Adipocyte (in vitro differentiated cells): Measurements from ENCODE around the gene TGM1.

Experiments used
- DNase-seq: peaks from one replicate; pipeline ENCODE4 v3.0.0-alpha.2; 2015; ENCODE audit warnings: low read depth
- H3K27me3 ChIP-seq: replicated peaks from 2 replicates; pipeline ENCODE4 v1.7.0; 2013; ENCODE audit warnings: mild to moderate bottlenecking, low read length, moderate library complexity; ENCODE audit not compliant: control insufficient read depth, insufficient read depth
- H3K36me3 ChIP-seq: 2 replicates; pipeline ENCODE4 v1.7.0; 2013; ENCODE audit warnings: low read length, mild to moderate bottlenecking, moderate library complexity; ENCODE audit not compliant: control insufficient read depth, insufficient read depth, severe bottlenecking
- H3K4me1 ChIP-seq: 2 replicates; pipeline ENCODE4 v1.7.0; 2013; ENCODE audit warnings: mild to moderate bottlenecking, low read length, moderate library complexity; ENCODE audit not compliant: control insufficient read depth, insufficient read depth
- H3K4me3 ChIP-seq: 2 replicates; pipeline ENCODE4 v1.7.0; 2013; ENCODE audit warnings: mild to moderate bottlenecking, low read length, moderate library complexity
- H3K9ac ChIP-seq: 2 replicates; pipeline ENCODE4 v1.7.0; 2013; ENCODE audit warnings: mild to moderate bottlenecking, low read length, moderate library complexity
- H3K9me3 ChIP-seq: 2 replicates; pipeline ENCODE4 v1.7.0; 2013; ENCODE audit warnings: mild to moderate bottlenecking, low read length, moderate library complexity; ENCODE audit not compliant: control insufficient read depth

The TGM1 gene

DNA sequence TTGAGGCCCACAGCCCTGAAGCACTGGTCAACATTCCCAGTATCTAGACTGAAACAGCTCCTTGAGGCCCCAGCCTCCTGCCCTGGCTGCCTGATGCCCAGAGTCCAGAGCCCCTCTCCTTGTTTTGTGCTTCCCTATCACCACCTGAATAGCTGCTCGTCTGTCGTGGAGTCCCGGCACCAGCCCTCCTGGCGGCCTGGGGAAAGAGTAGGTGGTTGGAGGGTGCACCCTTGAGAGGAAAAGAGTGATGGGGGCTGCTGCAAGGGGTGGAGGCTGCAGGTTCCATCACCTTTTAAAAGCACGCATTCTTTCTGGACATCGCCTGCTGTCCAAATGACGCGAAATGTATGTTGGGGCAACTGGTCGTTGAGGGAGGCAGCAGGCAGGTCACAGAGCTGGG is 5.2 kb upstream of the TGM1 start:
- H3K9me3 ChIP-seq = no peaks in the 10 kb centered on the region
- H3K9ac ChIP-seq = no peak overlapping the region
- no peak for DNase-seq
- no peaks in the 10 kb centered on the region for H3K27me3 ChIP-seq
- H3K36me3 ChIP-seq = peaks cover 44% of the 10 kb centered on the region
- peaks cover 10% of the 10 kb centered on the region for H3K4me1 ChIP-seq
- H3K4me3 ChIP-seq = no peak overlapping the region

DNA sequence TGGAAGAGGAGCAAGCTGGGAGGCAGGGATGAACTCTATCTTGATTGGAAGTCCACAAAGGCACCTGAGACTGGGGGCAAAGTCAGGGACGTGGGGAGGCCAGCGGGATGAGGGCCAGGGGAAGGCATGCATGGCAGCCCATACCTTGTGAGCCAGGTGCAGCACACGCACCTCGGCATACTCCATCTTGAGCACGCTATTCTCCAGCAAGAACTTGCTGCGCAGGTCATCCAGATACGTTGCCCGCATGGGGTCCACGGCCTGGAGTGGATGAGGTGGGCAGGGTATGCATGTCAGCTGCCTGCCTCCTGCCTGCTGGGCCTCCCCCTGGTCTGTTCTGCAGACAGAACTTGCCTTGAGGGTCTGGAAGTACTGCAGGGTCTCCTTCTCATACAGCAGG is 4.5 kb upstream of the TGM1 start:
- H3K9me3 ChIP-seq = no peaks in the 10 kb centered on the region
- peaks cover 44% of the 10 kb centered on the region for H3K36me3 ChIP-seq
- no peak for DNase-seq
- no peak overlapping the region for H3K9ac ChIP-seq
- H3K27me3 ChIP-seq = no peaks in the 10 kb centered on the region
- peaks cover 10% of the 10 kb centered on the region for H3K4me1 ChIP-seq
- H3K4me3 ChIP-seq = no peak overlapping the region

DNA sequence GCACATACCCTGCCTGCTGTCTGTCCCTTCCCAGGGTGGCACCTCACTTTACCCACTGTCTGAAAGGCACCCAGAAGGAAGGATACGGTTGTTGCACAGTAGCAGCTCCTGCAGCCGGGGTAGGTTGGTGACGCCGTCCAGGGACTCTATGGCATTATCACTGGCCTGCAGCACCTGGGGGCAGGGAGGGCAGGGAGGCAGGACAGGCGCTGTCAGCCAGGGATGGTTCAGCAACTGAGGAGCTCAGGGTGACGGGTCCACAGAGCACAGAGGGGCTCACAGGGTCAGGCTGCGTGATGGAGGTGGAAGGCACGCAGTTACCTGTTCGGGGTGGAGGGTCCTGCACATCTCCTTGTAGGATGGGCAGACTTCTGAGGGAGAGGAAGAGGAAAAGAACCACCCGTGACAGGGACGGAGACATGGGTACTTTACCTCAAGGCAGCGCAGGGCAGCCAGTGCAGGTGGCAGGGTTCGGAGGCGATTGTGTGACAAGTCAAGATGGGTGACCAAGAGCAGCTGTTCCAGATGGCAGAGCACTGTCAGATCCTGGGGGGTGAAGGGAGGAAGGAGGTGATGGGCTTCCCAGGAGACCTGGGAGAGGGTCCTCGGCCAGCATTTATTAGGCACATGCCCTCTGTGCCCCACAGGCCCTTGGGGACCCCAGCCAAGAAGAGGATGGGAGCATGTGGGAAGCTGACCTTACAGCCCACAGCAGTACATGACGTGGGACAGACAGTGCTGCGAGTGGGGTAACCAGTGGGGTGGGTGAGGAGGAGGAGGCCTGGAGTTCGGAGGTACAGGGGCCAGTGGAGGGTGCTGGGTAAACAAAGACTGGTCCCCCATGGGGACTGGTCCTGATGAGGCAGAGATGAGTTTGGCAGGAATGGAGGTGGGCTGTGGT is 3.6 kb upstream of the TGM1 start:
- DNase-seq = no peak
- Histone ChIP-seq H3K36me3 (peaks cover 44% of the 10 kb centered on the region), H3K4me3 (no peak overlapping the region), H3K4me1 (peaks cover 5% of the 10 kb centered on the region), H3K27me3 (no peaks in the 10 kb centered on the region), H3K9ac (no peak overlapping the region), H3K9me3 (no peaks in the 10 kb centered on the region)

DNA sequence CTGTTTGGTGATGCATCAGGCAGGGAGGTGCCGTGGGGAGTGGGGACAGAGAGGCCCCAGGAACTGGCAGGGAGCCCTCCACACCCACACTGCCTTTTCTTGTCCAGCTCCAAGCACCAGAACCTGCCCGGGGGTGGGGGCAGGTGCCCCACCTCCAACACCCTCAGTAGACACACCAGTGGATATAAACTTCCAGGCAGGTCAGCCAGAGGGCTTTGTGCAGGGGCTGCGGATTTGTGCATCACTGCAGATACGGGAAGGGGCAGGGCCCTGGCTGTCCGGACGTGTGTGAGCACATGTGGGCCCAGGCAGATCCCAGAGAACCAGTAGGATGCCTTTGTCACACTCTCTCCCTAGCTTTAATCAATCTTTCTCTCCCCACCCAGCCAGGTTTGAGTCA is 1.3 kb upstream of the TGM1 start:
- Histone ChIP-seq H3K4me3 (no peak overlapping the region), H3K9ac (no peak overlapping the region), H3K9me3 (no peaks in the 10 kb centered on the region), H3K27me3 (no peaks in the 10 kb centered on the region), H3K36me3 (peaks cover 38% of the 10 kb centered on the region), H3K4me1 (peaks cover 3% of the 10 kb centered on the region)
- DNase-seq = no peak

DNA sequence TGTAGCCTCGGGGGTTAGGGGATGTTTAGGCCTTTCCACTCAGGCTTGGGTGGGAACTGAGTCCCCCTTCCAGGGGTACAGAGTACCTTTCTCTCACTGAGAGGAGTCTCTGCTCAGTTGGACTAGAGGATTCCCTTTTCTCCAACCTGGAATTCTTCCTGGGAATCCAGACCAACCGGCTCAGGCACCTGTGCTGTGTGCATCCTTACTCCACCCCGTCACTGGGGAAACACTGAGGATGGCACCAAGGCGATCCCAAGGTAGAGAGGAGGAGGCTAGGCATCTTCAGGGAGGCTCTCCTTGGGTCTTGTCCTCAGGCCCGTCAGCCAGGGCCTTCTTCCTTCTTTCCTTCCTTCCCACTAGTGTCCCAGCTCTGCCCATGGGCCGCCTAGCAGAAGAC is 871 bp upstream of the TGM1 start:
- DNase-seq = no peak
- Histone ChIP-seq H3K4me3 (no peak overlapping the region), H3K9me3 (no peaks in the 10 kb centered on the region), H3K4me1 (peaks cover 8% of the 10 kb centered on the region), H3K9ac (no peak overlapping the region), H3K36me3 (peaks cover 34% of the 10 kb centered on the region), H3K27me3 (no peaks in the 10 kb centered on the region)

DNA sequence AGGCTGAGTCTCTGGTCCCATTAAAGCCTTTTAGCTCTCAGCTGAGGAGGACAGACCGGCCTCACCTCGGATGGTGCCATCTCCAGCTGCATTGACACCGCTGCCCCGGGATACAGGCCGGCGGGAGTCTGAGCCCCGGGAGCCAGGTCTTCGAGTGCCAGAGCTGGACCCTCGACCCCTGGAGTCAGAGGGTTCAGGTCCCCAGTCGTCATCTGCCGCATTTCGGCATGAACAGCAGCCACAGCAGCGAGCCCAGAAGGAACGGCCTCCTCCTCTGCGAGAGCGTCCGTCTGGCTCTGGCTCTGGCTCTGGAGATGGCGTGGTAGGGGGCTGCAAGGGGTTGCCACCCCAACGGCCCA is 1.0 kb downstream of the TGM1 start:
- no peak overlapping the region for H3K9ac ChIP-seq
- DNase-seq = no peak
- H3K4me1 ChIP-seq = peaks cover 10% of the 10 kb centered on the region
- H3K9me3 ChIP-seq = no peaks in the 10 kb centered on the region
- H3K4me3 ChIP-seq = no peak overlapping the region
- no peaks in the 10 kb centered on the region for H3K27me3 ChIP-seq
- H3K36me3 ChIP-seq = peaks cover 17% of the 10 kb centered on the region

DNA sequence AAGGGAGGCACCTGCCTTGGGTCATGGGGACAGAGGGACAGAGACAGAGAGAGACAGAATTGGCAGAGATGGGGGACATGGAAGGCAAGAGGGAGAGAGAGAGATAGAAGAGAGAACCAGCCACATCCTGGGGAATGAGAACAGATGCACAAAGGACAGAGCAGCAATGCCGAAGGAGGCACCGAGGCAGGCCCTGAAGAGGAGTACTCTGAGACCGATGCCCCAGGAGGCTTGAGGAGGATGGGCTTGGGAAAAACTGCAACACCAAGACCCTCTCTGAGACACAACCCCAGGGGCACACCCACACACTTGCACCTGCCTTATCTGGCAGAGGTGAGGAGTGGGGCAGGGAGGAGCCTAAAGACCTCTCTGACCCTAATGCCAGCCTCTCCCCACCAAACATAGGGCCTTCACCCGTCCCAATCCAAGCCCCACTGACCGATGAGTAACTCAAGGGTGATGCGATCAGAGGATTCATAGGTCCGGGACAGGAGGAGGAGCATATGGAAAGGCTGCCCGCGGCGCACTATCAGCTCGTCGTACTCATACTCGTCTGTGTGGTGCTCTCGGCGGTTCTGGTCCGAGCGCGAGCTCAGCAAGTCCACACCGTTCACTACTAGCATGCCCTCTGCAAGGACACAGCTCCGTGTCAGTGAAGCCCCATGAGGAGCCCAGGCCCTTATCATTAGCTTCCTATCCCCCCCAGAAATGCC is 1.6 kb downstream of the TGM1 start:
- DNase-seq = no peak
- H3K4me3 ChIP-seq = no peak overlapping the region
- no peak overlapping the region for H3K9ac ChIP-seq
- H3K9me3 ChIP-seq = no peaks in the 10 kb centered on the region
- peaks cover 10% of the 10 kb centered on the region for H3K4me1 ChIP-seq
- H3K27me3 ChIP-seq = no peaks in the 10 kb centered on the region
- H3K36me3 ChIP-seq = peaks cover 12% of the 10 kb centered on the region

DNA sequence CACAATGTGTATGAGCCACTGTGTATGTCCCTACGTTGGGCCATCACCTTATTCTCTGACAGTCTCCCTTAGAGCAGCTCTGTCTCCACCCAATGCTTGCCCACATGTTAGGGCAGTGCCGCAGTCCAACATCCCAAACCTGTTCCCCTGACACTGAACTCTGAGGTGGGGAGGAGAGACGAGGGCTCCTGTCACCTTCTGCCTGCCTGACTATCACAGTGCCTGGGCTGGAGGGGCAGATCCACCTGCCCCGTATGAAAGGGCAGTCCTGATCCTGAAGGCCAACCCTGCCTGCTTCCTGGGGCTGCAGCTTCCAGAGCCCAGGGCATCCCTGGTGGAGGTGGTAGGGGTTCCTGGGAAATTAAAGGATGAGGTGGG is 2.2 kb downstream of the TGM1 start:
- H3K9ac ChIP-seq = no peak overlapping the region
- peaks cover 7% of the 10 kb centered on the region for H3K36me3 ChIP-seq
- H3K9me3 ChIP-seq = no peaks in the 10 kb centered on the region
- no peak overlapping the region for H3K4me3 ChIP-seq
- no peaks in the 10 kb centered on the region for H3K27me3 ChIP-seq
- DNase-seq = no peak
- peaks cover 10% of the 10 kb centered on the region for H3K4me1 ChIP-seq

DNA sequence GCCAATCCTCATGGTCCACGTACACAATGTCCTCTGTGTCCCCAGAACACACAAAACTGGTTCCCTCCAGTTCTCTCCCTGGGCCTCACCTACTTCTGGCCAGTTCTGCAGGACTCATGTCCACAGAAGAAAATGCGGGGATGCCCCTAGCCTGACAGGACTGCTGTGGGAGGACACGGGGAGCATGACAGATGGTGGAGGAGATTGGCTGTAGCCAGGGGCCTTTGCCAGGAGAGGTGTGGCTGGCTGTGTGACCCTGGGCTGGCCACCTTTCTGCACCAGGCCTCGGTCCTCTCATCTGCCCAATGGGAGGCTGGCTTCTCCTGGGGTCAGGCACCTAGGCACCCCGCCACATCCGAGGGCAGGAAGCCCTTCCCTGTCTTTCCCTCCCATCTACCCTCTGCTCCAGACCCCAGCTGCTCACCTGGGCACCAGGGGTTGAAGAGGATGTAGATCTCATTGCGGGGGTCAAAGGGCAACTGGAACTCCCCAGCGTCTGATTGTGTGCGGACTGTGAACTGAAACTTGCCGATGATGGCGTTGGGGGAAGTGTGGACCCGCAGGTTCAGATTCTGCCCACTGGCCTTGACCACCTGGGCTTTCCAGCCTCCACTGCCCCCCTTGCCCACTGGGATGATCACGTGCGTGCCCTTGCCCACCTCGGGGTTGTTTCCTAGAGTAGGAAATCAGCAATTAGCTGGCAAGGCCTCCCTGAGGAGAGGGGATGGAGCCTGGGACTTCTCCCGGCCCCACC is 2.8 kb downstream of the TGM1 start:
- Histone ChIP-seq H3K27me3 (no peaks in the 10 kb centered on the region), H3K4me1 (peaks cover 10% of the 10 kb centered on the region), H3K36me3 (peaks cover under 1% of the 10 kb centered on the region), H3K4me3 (no peak overlapping the region), H3K9ac (no peak overlapping the region), H3K9me3 (no peaks in the 10 kb centered on the region)
- DNase-seq = no peak

DNA sequence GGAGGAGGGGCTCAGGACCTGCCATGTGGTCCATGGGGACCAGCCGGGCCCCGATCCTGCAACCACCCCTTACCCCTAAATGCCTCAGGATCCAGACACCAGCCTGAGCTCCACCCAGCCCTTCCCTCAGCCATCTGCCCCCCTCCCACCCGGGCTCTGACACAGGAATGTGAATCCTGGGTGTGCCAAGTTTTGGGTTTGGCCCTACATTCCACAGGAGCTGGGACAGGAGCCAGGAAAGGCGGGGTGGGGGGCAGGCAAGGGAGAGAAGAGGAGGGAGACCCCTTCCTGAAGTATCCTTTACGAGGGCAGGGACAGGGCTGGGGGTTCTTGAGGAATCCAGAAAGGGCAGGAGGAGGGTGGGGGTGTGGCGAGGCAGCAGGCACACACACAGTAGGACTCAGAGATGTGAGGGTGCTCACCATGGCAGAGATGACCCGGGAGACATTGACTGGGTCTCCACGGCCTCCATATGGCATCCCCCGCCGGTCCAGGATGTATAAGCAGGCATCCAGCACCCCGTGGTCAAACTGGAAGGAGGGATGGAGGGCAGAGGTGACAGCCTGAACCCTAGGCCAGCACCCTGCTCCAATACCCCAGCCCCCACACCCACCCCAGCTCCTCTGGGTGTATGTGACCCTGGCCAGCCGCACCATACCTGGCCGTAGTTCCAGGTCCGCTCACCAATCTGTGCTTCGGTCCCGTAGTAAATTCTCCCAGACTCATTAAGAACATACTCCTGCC is 3.5 kb downstream of the TGM1 start:
- peaks cover 10% of the 10 kb centered on the region for H3K4me1 ChIP-seq
- no peak overlapping the region for H3K9ac ChIP-seq
- H3K36me3 ChIP-seq = no peaks in the 10 kb centered on the region
- DNase-seq = peak; percentile 55
- no peaks in the 10 kb centered on the region for H3K9me3 ChIP-seq
- H3K27me3 ChIP-seq = no peaks in the 10 kb centered on the region
- H3K4me3 ChIP-seq = no peak overlapping the region
